Muscle layer of duodenum (tissue), 2 donors: ENCODE results near the gene MAB21L4.

Experiments
- H3K27ac ChIP-seq: one replicate; pipeline ENCODE4 v1.7.0; 2013; ENCODE audit warnings: mild to moderate bottlenecking, low read length
- H3K27me3 ChIP-seq: one replicate; pipeline ENCODE4 v1.7.0; 2013; ENCODE audit warnings: low read depth, mild to moderate bottlenecking, control low read depth, low read length
- H3K36me3 ChIP-seq, 2 donors: one replicate each; pipeline ENCODE4 v1.7.0; 2013; ENCODE audit warnings: low read length in 2 of 2, control low read depth in 1 of 2, mild to moderate bottlenecking in 1 of 2; ENCODE audit not compliant: insufficient read depth in 2 of 2, control insufficient read depth in 1 of 2
- H3K4me1 ChIP-seq, 2 donors: one replicate each; pipeline ENCODE4 v1.7.0; 2013; ENCODE audit warnings: low read length in 2 of 2, mild to moderate bottlenecking in 2 of 2, control low read depth in 1 of 2, moderate library complexity in 1 of 2; ENCODE audit not compliant: insufficient read depth in 2 of 2, control insufficient read depth in 1 of 2
- H3K4me3 ChIP-seq, 2 donors: one replicate each; pipeline ENCODE4 v1.7.0; 2013; ENCODE audit warnings: low read length in 2 of 2, low read depth in 1 of 2, mild to moderate bottlenecking in 1 of 2
- H3K9me3 ChIP-seq, 2 donors: one replicate each; pipeline ENCODE4 v1.7.0; 2013; ENCODE audit warnings: low read length in 2 of 2, control low read depth in 1 of 2, mild to moderate bottlenecking in 1 of 2; ENCODE audit not compliant: control insufficient read depth in 1 of 2
- donor health status: healthy.

MAB21L4 gene

DNA sequence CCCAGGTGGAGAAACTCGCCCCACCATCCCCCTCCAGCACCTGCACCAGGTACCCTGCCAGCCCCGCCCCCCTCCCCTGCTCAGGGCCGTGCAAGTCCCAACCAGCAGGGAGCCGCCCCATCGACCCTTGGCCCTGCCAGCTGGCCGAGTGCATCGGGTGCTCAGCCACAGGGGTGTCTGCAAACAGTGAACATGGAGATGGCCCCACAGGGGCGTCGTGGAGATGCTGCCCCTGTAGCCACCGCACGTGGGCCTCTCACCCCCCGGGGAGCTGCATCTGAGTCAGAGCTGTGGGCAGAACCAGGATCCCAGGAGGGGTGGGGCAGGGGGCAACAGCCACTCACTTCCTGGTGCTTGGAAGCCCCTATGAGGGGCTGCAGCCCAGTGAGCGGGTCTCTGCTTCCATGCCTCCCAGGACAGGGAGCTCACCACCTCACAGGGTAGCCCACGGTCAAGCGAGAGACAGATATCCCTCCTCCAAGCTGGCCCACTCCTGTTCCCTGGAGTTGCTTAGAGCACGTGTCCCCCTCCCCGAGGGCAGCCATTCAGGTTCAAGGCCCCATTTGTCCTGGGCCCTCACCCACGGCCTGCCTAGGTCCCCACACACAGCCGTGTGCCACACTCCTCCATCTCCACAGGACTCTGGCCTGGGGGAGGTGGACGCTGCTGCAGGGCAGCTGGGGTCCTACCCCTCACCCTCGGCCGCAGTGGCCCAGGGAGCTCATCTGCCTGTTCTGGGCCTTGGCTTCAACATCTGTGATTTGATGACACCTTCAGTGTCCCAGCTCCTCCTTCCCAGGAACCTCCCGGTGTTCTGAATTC, 1.1 kb upstream of the MAB21L4 start:
- H3K9me3 ChIP-seq = no peaks in the 10 kb centered on the region
- no peaks in the 10 kb centered on the region for H3K4me1 ChIP-seq
- H3K27ac ChIP-seq = no peak overlapping the region
- no peak overlapping the region for H3K4me3 ChIP-seq
- H3K27me3 ChIP-seq = no peaks in the 10 kb centered on the region
- H3K36me3 ChIP-seq = no peaks in the 10 kb centered on the region

DNA sequence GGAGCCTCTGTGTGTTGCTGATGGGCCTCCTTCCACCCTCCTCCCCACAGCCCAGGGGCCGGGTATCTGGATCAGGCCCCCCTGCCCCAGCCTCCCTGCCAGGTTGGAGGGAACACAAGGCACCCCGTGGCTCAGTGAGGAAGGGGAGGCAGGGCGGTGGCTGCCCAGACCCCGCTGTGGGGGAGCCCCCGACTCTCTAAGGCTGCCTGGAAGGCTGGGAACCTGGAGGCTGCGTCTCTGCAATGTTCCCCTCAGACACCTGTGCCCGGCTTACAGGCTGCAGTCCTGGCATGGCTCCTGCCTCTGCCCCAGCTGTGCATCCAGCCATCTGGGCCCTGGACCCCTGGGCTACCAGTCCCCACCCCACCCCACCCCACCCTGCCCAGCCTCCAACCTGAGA, 438 bp upstream of the MAB21L4 start:
- Histone ChIP-seq H3K36me3 (no peaks in the 10 kb centered on the region), H3K27me3 (no peaks in the 10 kb centered on the region), H3K4me1 (no peaks in the 10 kb centered on the region), H3K9me3 (no peaks in the 10 kb centered on the region), H3K4me3 (no peak overlapping the region), H3K27ac (no peak overlapping the region)

DNA sequence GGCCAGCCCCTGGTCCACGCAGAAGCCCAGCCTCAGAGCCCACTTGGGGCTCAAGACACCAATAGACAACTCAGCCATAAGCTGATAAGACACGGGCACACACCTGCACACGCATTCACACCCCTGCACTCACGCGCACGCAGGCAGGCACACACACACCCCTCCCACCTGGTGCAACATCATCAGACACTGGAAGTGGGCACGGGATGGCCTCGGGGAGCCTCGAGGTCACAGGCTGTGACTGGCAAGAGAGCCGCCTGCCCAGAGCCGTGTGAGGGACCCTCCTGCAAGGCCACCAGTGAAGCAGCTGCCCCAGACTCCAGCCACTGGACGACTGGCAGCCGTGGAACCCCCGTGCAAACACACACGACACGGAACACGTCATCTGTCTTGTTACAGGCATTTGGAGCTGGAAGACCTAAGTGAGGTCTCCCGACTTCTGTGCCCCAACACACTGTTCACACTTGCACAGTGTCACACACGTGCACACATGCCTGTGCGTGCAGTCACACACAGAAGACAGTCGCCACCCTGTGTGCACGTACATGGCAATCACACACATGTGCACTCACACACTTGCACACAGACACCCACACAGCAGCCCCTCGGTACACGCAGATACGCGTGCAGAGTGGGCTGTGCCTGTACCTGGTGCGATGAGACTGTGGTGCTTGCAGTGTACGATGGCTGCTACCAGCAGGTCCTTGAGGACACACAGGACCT, 959 bp downstream of the MAB21L4 start:
- Histone ChIP-seq H3K9me3 (no peaks in the 10 kb centered on the region), H3K36me3 (no peaks in the 10 kb centered on the region), H3K27ac (no peak overlapping the region), H3K4me1 (no peaks in the 10 kb centered on the region), H3K27me3 (no peaks in the 10 kb centered on the region), H3K4me3 (no peak overlapping the region)

DNA sequence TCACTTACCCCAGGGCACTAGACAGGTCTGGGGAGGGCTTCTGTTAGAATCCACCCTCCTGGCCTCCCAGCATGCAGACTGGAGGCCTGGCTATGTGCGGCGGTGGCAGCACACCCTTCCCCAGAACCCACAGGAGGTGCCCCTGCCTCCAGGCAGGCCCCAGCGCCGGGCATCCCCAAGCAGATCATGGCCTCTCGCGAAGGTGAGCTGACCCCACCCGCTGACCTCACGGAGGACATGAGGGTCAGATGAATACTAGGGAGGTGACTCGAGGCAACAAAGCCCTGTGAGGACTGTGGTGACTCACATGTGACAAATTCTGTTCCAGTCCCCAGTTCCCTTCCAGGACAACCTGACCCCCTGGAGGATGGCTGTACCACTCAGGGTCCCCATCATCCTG, 1.9 kb downstream of the MAB21L4 start:
- H3K36me3 ChIP-seq = no peaks in the 10 kb centered on the region
- no peaks in the 10 kb centered on the region for H3K9me3 ChIP-seq
- H3K4me3 ChIP-seq = no peak overlapping the region
- no peaks in the 10 kb centered on the region for H3K27me3 ChIP-seq
- H3K27ac ChIP-seq = no peak overlapping the region
- no peaks in the 10 kb centered on the region for H3K4me1 ChIP-seq

DNA sequence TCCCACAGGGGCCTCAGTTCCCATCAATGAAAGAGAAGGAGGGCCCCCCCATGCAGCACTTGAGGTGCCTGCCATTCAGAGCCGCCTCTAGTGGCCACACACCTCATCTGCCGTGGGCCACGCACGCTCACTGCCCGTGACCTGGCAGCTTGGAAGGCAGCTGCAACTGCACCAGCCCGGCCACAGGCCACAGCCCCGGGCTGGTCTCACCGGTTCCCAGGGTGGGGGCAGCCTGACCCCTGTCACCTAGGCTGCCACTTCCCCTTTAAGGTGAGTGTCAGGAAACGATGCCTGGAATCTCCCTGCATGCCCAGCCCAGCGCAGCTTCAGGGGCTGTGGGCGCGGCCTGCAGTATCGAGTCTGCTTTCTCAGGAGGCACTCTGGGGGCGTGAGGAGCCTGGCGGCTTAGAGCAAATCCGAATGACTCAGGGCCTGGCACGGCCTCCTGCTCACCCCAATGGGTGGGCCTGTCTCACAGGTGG, 2.6 kb downstream of the MAB21L4 start:
- Histone ChIP-seq H3K27me3 (no peaks in the 10 kb centered on the region), H3K4me3 (no peak overlapping the region), H3K4me1 (no peaks in the 10 kb centered on the region), H3K27ac (no peak overlapping the region), H3K9me3 (no peaks in the 10 kb centered on the region), H3K36me3 (no peaks in the 10 kb centered on the region)

DNA sequence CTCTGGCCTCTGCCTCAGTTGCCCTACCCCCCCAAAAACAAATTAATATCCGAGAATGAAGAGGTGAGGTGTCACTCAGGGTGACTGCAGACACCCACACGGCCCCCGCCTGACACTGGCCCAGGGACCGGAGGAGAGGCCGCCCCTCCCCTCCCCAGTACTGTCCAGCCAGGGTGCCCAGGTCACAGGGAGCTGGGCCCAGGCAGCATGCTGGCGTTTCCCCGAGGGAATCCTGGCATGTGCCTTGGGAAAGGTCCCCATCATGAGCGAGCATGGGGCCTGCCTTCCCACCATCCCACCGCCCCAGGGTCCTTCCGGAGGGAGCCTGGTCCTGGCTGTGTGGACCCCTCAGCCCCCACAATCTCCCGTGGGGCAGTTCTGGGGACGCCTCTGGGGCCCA, 3.0 kb downstream of the MAB21L4 start:
- no peaks in the 10 kb centered on the region for H3K27me3 ChIP-seq
- H3K27ac ChIP-seq = no peak overlapping the region
- H3K4me3 ChIP-seq = no peak overlapping the region
- no peaks in the 10 kb centered on the region for H3K4me1 ChIP-seq
- no peaks in the 10 kb centered on the region for H3K36me3 ChIP-seq
- no peaks in the 10 kb centered on the region for H3K9me3 ChIP-seq

DNA sequence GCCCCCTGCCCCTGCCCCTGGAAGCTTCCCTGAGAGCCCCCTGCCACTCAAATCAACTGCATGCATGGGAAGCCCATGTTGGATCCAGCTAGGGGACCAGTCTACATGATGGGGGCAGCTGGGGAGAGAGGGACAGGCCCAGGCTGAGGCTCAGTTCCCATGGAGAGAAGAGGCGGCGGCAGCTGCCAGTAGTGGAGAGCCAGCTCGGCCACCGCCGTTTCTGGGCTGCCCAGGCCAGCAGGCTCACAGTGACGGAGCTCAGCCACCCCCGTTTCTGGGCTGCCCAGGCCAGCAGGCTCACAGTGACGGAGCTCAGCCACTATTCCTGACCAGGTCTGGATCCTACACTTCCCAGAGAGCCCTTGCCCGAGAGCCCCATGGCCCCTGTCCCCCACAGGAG, 3.6 kb downstream of the MAB21L4 start:
- H3K4me3 ChIP-seq = no peak overlapping the region
- H3K9me3 ChIP-seq = no peaks in the 10 kb centered on the region
- no peaks in the 10 kb centered on the region for H3K4me1 ChIP-seq
- no peak overlapping the region for H3K27ac ChIP-seq
- H3K27me3 ChIP-seq = no peaks in the 10 kb centered on the region
- no peaks in the 10 kb centered on the region for H3K36me3 ChIP-seq

DNA sequence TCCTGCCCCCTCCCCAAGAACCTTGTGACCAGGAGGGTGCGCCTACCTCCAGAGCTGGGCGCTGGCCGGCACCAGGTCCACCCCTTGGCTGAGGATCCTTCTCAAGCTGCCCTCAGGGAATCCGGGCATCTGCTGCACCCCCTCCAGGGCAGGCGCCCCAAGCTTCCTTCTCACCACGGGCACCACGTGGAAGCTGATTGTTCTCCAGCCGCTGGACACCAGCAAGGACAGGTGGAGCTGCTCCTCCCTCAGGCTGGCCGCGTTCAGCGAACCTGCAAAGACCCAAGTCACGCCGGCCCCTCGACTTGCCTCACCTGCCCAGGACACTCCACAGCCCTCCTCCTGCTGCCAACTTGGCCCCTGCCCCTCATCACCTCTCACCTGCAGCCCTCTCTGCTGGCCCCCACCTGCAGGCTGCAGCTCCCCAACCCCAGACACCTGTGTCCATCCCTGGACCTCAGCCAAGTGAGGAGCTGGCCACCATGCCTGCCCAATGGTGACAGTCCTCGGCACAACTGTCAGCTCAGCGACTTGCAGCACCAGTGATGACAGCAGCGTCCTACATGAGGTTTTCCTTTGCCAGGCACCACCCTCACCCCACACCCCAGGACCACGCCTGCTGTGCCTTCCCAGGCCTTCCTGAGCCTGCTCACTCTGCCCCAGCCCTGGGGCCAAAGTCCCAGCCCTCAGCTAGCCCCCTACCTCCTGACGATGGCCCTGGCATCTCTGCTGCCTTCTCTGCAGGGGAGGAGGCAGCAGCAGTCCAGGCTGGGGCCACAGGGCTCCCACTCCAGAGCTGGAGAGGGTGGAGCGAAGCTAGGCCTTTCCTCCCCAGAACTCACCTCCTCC, 4.2 kb downstream of the MAB21L4 start:
- Histone ChIP-seq H3K27ac (no peak overlapping the region), H3K27me3 (no peaks in the 10 kb centered on the region), H3K4me1 (no peaks in the 10 kb centered on the region), H3K9me3 (no peaks in the 10 kb centered on the region), H3K4me3 (no peak overlapping the region), H3K36me3 (no peaks in the 10 kb centered on the region)

DNA sequence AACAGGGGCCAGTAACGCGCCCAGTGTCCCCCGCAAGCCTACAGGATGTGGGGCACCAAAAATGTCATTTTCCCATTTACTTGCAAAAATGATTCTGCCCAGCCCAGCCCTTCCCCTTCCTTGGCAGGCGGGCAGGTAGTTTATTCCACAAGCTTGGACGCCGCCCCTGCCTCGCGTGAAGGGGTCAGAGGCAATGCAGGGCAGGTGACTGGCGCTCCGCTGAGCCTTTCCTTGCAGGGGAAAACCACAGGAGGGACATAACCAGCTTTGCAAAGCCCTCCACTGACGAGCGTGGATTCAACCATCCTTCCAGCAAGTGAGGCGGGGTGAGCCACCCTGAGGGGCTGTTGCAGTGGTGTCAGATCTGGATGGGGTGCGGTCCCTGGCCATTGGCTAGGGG, 5.3 kb downstream of the MAB21L4 start:
- H3K9me3 ChIP-seq = no peaks in the 10 kb centered on the region
- H3K27ac ChIP-seq = no peak overlapping the region
- no peaks in the 10 kb centered on the region for H3K36me3 ChIP-seq
- no peak overlapping the region for H3K4me3 ChIP-seq
- no peaks in the 10 kb centered on the region for H3K4me1 ChIP-seq
- H3K27me3 ChIP-seq = no peaks in the 10 kb centered on the region

DNA sequence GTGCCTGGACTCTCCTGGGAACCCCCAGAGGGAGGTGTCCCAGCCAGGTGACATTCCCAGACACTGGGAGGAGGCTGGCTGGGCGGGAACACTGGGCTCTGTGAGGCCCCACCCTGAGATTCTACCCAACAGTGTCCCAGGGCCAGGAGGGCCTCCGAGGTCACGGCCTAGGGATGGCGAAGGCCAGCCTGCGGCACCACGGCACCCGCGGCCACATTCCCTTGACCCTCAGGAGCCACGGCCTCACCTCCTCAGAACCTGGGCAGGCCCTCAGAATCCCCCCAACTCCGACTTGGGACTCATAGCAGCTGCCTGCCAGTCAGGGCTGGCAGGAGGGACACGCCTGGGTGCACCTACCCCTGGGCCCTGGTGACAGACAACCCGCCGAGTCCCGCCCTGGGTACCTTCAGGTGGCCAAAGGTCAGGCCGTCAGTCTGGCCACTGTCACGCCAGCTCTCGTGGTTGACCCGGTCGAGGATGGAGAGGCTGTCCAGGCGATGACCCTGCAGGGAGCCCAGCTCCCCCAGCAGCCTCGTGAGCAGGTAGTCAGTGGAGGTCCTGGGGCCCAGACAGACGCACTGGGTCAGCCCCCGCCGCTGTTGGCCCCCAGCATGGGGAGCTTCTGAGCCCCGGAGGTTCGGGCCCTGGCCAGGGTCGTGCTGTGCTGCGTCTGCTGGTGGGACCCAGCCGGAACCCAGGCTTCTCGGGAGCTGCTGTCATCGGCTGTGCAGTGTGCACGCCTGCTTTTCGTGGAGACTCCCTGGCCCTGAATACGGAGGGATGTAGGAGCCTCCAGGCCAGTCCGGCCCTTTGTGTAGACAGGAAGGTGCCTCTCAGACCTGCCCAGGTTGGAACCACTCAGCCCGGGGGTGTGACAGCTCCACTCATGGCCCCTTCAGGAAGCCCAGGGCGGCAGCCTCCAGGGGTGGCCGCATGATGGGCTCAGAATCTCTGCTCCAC, 6.1 kb downstream of the MAB21L4 start:
- Histone ChIP-seq H3K27ac (no peak overlapping the region), H3K9me3 (no peaks in the 10 kb centered on the region), H3K36me3 (no peaks in the 10 kb centered on the region), H3K4me3 (no peak overlapping the region), H3K27me3 (no peaks in the 10 kb centered on the region), H3K4me1 (no peaks in the 10 kb centered on the region)
